CD14-positive monocyte (primary cell): ENCODE results near the gene SAP30BP. TPM values are rescaled to one million over a fixed set of nuclear protein-coding genes. Genes with fewer than 3 reads are reported as not detected.
A peak's percentile ranks its signal among the peaks of the same experiment; 100 is the strongest.

Experiments used
- DNase-seq, 3 donors: peaks; one replicate each; pipeline ENCODE4 v3.0.0-alpha.2; 2011 to 2022
- H2AFZ ChIP-seq: 2 replicates; pipeline ENCODE4 v1.6.0; 2012; ENCODE audit warnings: mild to moderate bottlenecking, low read depth, low read length, inconsistent platforms; ENCODE audit not compliant: insufficient read depth, poor library complexity, severe bottlenecking
- H3K27ac ChIP-seq, 2 donors: 1 replicate in 1 of 2; 2 replicates in 1 of 2; pipeline ENCODE4 v1.5.1; 2012 to 2013; ENCODE audit warnings: low read length in 2 of 2, control low read depth in 1 of 2, inconsistent platforms in 1 of 2, low read depth in 1 of 2, mild to moderate bottlenecking in 1 of 2
- H3K27me3 ChIP-seq, 2 donors: one replicate each; pipeline versions ENCODE4 v1.6.0 to v1.6.1; 2011 to 2013; ENCODE audit warnings: low read length in 2 of 2; ENCODE audit not compliant: control insufficient read depth in 2 of 2, insufficient read depth in 2 of 2
- H3K36me3 ChIP-seq, 2 donors: replicated peaks in 1 of 2; 1 replicate in 1 of 2; 2 replicates in 1 of 2; pipeline versions ENCODE4 v1.5.1 to v1.6.1; 2012 to 2013; ENCODE audit warnings: low read length in 2 of 2, control low read depth in 1 of 2, inconsistent platforms in 1 of 2, mild to moderate bottlenecking in 1 of 2; ENCODE audit not compliant: insufficient read depth in 2 of 2, control insufficient read depth in 1 of 2
- H3K4me1 ChIP-seq, 2 donors: 1 replicate in 1 of 2; 2 replicates in 1 of 2; pipeline versions ENCODE4 v1.5.1 to v1.6.1; 2012 to 2013; ENCODE audit warnings: low read length in 2 of 2, control low read depth in 1 of 2, inconsistent platforms in 1 of 2, mild to moderate bottlenecking in 1 of 2, moderate library complexity in 1 of 2; ENCODE audit not compliant: insufficient read depth in 2 of 2, control insufficient read depth in 1 of 2
- H3K4me2 ChIP-seq: replicated peaks from 2 replicates; pipeline ENCODE3; 2012; ENCODE audit warnings: low read length, moderate library complexity, mild to moderate bottlenecking; ENCODE audit not compliant: poor library complexity, severe bottlenecking; ENCODE audit errors: extremely low read depth
- H3K4me3 ChIP-seq, 3 experiments: fragments of 200-600 bp in 1 of 3; sonication (generic) in 1 of 3; replicated peaks in 1 of 3; 1 replicate in 2 of 3; 2 replicates in 1 of 3; pipeline ENCODE4 v1.5.1; 2011 to 2013; ENCODE audit warnings: low read length in 3 of 3, mild to moderate bottlenecking in 3 of 3, control low read depth in 2 of 3, low read depth in 2 of 3, inconsistent platforms in 1 of 3, moderate library complexity in 1 of 3
- H3K79me2 ChIP-seq: 2 replicates; pipeline ENCODE4 v1.6.0; 2012; ENCODE audit warnings: mild to moderate bottlenecking, control low read depth, inconsistent platforms, low read length, moderate library complexity; ENCODE audit not compliant: insufficient read depth
- H3K9ac ChIP-seq: 2 replicates; pipeline ENCODE4 v1.6.0; 2017; ENCODE audit warnings: low read length, mild to moderate bottlenecking; ENCODE audit not compliant: insufficient read depth, poor library complexity, severe bottlenecking
- H3K9me3 ChIP-seq, 2 donors: replicated peaks in 1 of 2; 1 replicate in 1 of 2; 2 replicates in 1 of 2; pipeline versions ENCODE4 v1.5.1 to v1.6.1; 2012 to 2013; ENCODE audit warnings: low read length in 2 of 2, control low read depth in 1 of 2; ENCODE audit not compliant: control insufficient read depth in 1 of 2, insufficient read depth in 1 of 2
- H4K20me1 ChIP-seq: 2 replicates; pipeline ENCODE4 v1.6.0; 2012; ENCODE audit warnings: mild to moderate bottlenecking, low read length, control low read depth, moderate library complexity; ENCODE audit not compliant: insufficient read depth
- H3K27ac Mint-ChIP-seq, 7 donors: one replicate each; pipeline ENCODE4 v1.8.0; 2020; ENCODE audit warnings: mild to moderate bottlenecking in 7 of 7, mixed read lengths in 7 of 7, moderate library complexity in 6 of 7, inconsistent platforms in 2 of 7
- H3K27me3 Mint-ChIP-seq, 3 donors: one replicate each; pipeline ENCODE4 v1.8.0; 2021 to 2022; ENCODE audit warnings: low read depth in 3 of 3, mild to moderate bottlenecking in 3 of 3, mixed read lengths in 3 of 3, moderate library complexity in 3 of 3, inconsistent platforms in 1 of 3
- H3K36me3 Mint-ChIP-seq, 2 donors: one replicate each; pipeline ENCODE4 v1.8.0; 2020; ENCODE audit warnings: mixed read lengths in 2 of 2, inconsistent platforms in 1 of 2, mild to moderate bottlenecking in 1 of 2
- H3K4me1 Mint-ChIP-seq: one replicate; pipeline ENCODE4 v1.8.0; 2020; ENCODE audit warnings: mild to moderate bottlenecking, mixed read lengths
- H3K4me3 Mint-ChIP-seq, 2 donors: one replicate each; pipeline ENCODE4 v1.8.0; 2020; ENCODE audit warnings: mild to moderate bottlenecking in 2 of 2, mixed read lengths in 2 of 2, moderate library complexity in 1 of 2
- H3K9me3 Mint-ChIP-seq, 7 donors: one replicate each; pipeline ENCODE4 v1.8.0; 2020 to 2022; ENCODE audit warnings: mixed read lengths in 7 of 7, mild to moderate bottlenecking in 6 of 7, moderate library complexity in 6 of 7, inconsistent platforms in 2 of 7
- WGBS: methylation state at CpG from one replicate; pipeline ENCODE4 v1.1.5; 2013; ENCODE audit warnings: missing lambda C conversion rate; ENCODE audit not compliant: insufficient coverage; 5-methylcytosine and 5-hydroxymethylcytosine counted together
- intact Hi-C, 2 donors: fragments of 100-400 bp; cut with micrococcal nuclease; formaldehyde crosslinking; loops; one replicate each; pipeline versions ENCODE4 v1.15.0 to v1.15.1; 2023
- polyA plus RNA-seq, 3 donors: library from polyadenylated mRNA; depleted of rRNA in 1 of 3; unstranded in 2 of 3; stranded (reverse) in 1 of 3; fragments of 300-500 nt in 2 of 3; fragments of >200 nt in 1 of 3; fragmentation: Illumina TruSeq in 2 of 3; gene quantifications; 1 replicate in 2 of 3; 2 replicates in 1 of 3; pipeline ENCODE4 v1.2.3, GENCODE V29; 2012 to 2021
- TF ChIP-seq, protein P1 (sequence below): fragments of 200-600 bp; IDR thresholded peaks from one replicate; pipeline ENCODE4 v1.8.0; 2022; ENCODE audit warnings: antibody characterized with exemption, mild to moderate bottlenecking

SAP30BP gene
- polyA plus RNA-seq, 3 donors, result 43.8 to 130 (median 61.6) TPM

DNA sequence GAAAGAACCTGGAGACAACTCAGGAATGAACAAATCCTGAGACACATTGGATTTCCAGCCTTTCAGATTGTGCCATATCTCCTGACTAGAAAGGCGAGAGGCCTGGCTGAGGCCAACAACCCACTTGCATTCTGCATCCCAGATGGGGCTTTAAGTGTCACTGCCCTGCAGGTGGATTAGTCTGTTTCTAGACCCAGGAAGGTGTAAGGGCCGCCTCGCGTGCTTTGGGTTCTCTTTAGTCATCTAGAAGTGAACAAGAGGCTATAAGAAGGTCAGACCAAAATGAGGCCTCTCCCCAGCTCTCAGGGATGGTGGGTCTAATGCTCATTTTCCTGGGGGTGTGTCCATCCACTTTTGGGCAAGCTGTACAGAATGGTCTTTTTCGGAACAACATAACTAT is 4.9 kb downstream of the SAP30BP start:
- no peak for DNase-seq
- no peak overlapping the region for H3K27ac Mint-ChIP-seq
- Histone ChIP-seq H3K4me3 (no peak overlapping the region), H3K9ac (no peak overlapping the region), H3K79me2 (peaks cover 72% of the 10 kb centered on the region), H3K4me2 (no peak overlapping the region), H3K9me3 (no peaks in the 10 kb centered on the region), H3K36me3 (peaks cover 43 to 67% of the 10 kb centered on the region in 2 donors), H2AFZ (no peak overlapping the region), H3K27me3 (no peaks in the 10 kb centered on the region), H3K27ac (no peak overlapping the region), H4K20me1 (peaks cover 16% of the 10 kb centered on the region), H3K4me1 (peaks cover 13 to 18% of the 10 kb centered on the region in 2 donors)
- H3K4me3 Mint-ChIP-seq, result no peak overlapping the region
- peaks cover 61 to 66% of the 10 kb centered on the region in 2 donors for H3K36me3 Mint-ChIP-seq
- H3K9me3 Mint-ChIP-seq, result no peaks in the 10 kb centered on the region
- intact Hi-C loops, result loop anchor here (2.0 to 5.0 kb wide), 2 partner anchors 40 to 79 kb away; partner anchors contain the start of gene SMIM5 (in 1 of the 2)
- TF ChIP-seq, protein P1, sequence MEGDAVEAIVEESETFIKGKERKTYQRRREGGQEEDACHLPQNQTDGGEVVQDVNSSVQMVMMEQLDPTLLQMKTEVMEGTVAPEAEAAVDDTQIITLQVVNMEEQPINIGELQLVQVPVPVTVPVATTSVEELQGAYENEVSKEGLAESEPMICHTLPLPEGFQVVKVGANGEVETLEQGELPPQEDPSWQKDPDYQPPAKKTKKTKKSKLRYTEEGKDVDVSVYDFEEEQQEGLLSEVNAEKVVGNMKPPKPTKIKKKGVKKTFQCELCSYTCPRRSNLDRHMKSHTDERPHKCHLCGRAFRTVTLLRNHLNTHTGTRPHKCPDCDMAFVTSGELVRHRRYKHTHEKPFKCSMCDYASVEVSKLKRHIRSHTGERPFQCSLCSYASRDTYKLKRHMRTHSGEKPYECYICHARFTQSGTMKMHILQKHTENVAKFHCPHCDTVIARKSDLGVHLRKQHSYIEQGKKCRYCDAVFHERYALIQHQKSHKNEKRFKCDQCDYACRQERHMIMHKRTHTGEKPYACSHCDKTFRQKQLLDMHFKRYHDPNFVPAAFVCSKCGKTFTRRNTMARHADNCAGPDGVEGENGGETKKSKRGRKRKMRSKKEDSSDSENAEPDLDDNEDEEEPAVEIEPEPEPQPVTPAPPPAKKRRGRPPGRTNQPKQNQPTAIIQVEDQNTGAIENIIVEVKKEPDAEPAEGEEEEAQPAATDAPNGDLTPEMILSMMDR, result no peak
- WGBS, result 100% methylated on average over 1 of the region's 5 CpGs
- peaks cover 4% of the 10 kb centered on the region for H3K4me1 Mint-ChIP-seq
- H3K27me3 Mint-ChIP-seq, result peaks cover 0 to 1% (median 0%) of the 10 kb centered on the region in 3 donors

DNA sequence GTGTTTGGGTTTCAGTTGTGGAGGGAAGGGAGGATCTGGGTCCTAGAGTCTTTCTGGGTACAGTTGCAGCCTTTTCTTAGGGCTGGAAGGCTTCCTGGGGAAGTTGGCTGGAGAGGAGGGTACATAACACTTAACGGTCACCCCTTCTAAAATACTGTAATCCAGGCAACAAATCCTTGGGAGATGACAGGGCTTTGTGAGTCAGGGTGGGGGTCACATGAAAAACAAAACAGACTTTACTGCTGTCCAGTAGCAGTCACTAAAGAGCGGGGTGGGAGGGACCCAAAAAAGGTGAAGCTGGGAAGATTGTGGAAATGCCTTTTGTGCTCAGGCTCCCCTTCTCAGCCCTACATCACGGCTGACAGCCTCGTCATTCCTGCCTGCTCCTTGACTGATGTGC is 6.3 kb downstream of the SAP30BP start:
- Histone ChIP-seq H4K20me1 (peaks cover 24% of the 10 kb centered on the region), H3K36me3 (peaks cover 47 to 79% of the 10 kb centered on the region in 2 donors), H3K27me3 (no peaks in the 10 kb centered on the region), H3K4me3 (no peak overlapping the region), H3K79me2 (peaks cover 72% of the 10 kb centered on the region), H2AFZ (no peak overlapping the region), H3K9me3 (no peaks in the 10 kb centered on the region), H3K4me1 (peaks cover 4 to 8% of the 10 kb centered on the region in 2 donors), H3K9ac (no peak overlapping the region), H3K27ac (peak overlapping the region in 1 of 2 donors; percentile 3), H3K4me2 (no peak overlapping the region)
- intact Hi-C loops, result loop anchor here (2.0 to 5.0 kb wide), 2 partner anchors 41 to 77 kb away; partner anchors contain the start of gene SMIM5 (in 1 of the 2)
- Mint-ChIP-seq H3K36me3 (peaks cover 64 to 75% of the 10 kb centered on the region in 2 donors), H3K27ac (peak overlapping the region in 5 of 7 donors; percentile 20 to 60 (median 50)), H3K27me3 (peaks cover 0 to 1% (median 0%) of the 10 kb centered on the region in 3 donors), H3K4me1 (peaks cover 4% of the 10 kb centered on the region), H3K9me3 (no peaks in the 10 kb centered on the region), H3K4me3 (no peak overlapping the region)
- WGBS, result no CpG with 5 or more reads among the region's 4 CpGs
- TF ChIP-seq, protein P1, result no peak
- no peak for DNase-seq
